SU-DHL-6 (cell line): ENCODE results near the gene KIF2A.

ENCODE experiments used
- CTCF ChIP-seq: fragments of 200-600 bp; sonication (generic); IDR thresholded peaks from one replicate; pipeline ENCODE4 v1.5.1; 2017; ENCODE audit warnings: antibody characterized with exemption, mild to moderate bottlenecking, low read length, moderate library complexity; ENCODE audit not compliant: insufficient read depth, poor library complexity, severe bottlenecking
- EZH2phosphoT487 ChIP-seq: fragments of 200-600 bp; sonication (generic), shearing (Covaris generic); conservative IDR thresholded peaks from 2 replicates; pipeline ENCODE4 v1.6.1; 2018; ENCODE audit warnings: mild to moderate bottlenecking, antibody characterized with exemption, low read length, moderate library complexity, mixed read lengths

GRCh38 chr5:62299600-62299999 is 6.4 kb upstream of the KIF2A start:
- no peak for TF ChIP-seq CTCF
- TF ChIP-seq EZH2phosphoT487: no peak
